Breast epithelium (tissue), 4 donors: ENCODE data around the gene HLA-DMB. TPM values are rescaled to one million over a fixed set of nuclear protein-coding genes. Genes with fewer than 3 reads are reported as not detected.

Experiments
- DNase-seq, 2 donors: peaks; one replicate each; pipeline ENCODE4 v3.0.0-alpha.2; 2019; ENCODE audit warnings: low spot score in 2 of 2
- H3K27ac ChIP-seq, 2 donors: fragments of 200-600 bp; sonication (generic) in 1 of 2; one replicate each; pipeline ENCODE4 v1.5.1; 2016 to 2019; ENCODE audit warnings: mild to moderate bottlenecking in 1 of 2
- H3K27me3 ChIP-seq, 2 donors: fragments of 200-600 bp; sonication (generic) in 1 of 2; one replicate each; pipeline versions ENCODE4 v1.5.1 to v1.6.0; 2017 to 2019; ENCODE audit warnings: control low read depth in 1 of 2, mild to moderate bottlenecking in 1 of 2
- H3K36me3 ChIP-seq: fragments of 200-600 bp; one replicate; pipeline ENCODE4 v1.5.1; 2019
- H3K4me1 ChIP-seq, 2 donors: fragments of 200-600 bp; sonication (generic); one replicate each; pipeline ENCODE4 v1.5.1; 2016 to 2019; ENCODE audit warnings: control low read depth in 1 of 2
- H3K4me3 ChIP-seq, 3 donors: fragments of 200-600 bp; sonication (generic); 1 replicate in 2 of 3; 2 replicates in 1 of 3; pipeline ENCODE4 v1.5.1; 2016 to 2019; ENCODE audit warnings: mild to moderate bottlenecking in 3 of 3, moderate library complexity in 2 of 3
- H3K9me3 ChIP-seq, 2 donors: fragments of 200-600 bp; sonication (generic) in 1 of 2; one replicate each; pipeline ENCODE4 v1.5.1; 2016 to 2019; ENCODE audit warnings: control low read depth in 1 of 2
- POLR2A ChIP-seq: fragments of 450-650 bp; IDR thresholded peaks from one replicate; pipeline ENCODE4 v1.6.1; 2016; ENCODE audit warnings: antibody characterized with exemption, mild to moderate bottlenecking, moderate library complexity
- POLR2AphosphoS5 ChIP-seq, 3 donors: sonication (generic); formaldehyde crosslinking; IDR thresholded peaks; one replicate each; pipeline ENCODE4 v1.6.1; 2017; ENCODE audit warnings: antibody characterized with exemption in 3 of 3
- intact Hi-C: fragments of 100-400 bp; cut with DNase I; formaldehyde crosslinking; loops from one replicate; pipeline ENCODE4 v1.15.1; 2023; ENCODE audit warnings: low total_unique reads
- total RNA-seq, 3 donors: library from RNA; depleted of rRNA; stranded (reverse); fragments of >200 nt; gene quantifications; one replicate each; pipeline ENCODE4 v1.1.0, GENCODE V29; 2016
- TF ChIP-seq, protein P1 (sequence below), 3 donors: fragments of 450-650 bp; IDR thresholded peaks; one replicate each; pipeline ENCODE4 v1.5.1; 2016 to 2017; ENCODE audit warnings: antibody characterized with exemption in 3 of 3, mild to moderate bottlenecking in 3 of 3, moderate library complexity in 3 of 3

HLA-DMB gene
- total RNA-seq, 3 donors from 2014 or later: 16.4 to 52.0 (median 34.6) TPM

DNA sequence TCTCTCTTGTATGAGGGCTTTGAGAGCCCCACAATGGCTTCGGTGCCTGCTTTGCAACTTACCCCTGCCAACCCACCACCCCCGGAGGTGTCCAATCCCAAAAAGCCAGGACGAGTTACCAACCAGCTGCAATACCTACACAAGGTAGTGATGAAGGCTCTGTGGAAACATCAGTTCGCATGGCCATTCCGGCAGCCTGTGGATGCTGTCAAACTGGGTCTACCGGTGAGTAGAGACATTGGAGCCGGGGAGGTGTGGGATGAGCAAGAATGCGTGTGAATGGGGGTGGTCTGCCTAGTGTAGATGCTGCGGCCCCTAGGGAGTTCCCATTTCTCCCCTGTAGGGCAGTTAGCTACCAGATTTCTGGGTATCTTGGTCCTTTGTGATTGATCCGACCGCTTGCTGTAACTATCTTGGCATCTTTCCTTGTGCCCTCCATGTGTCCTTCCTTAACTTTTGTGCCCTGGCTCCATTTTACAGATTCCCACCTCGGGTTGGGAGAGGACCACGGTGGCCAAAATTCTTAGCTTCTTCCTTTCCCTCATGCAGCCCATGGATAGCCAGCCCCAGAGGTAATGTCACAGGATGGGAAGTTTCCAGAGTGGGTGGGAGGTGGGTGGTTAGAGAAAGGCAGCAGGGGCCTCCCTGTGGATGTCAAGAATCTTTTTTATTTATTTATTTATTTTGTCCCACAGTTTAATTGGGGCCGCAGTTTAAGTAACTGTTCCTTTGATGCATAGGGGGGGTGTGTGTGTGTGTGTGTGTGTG lies 33.9 kb upstream of the HLA-DMB start:
- no peaks in the 10 kb centered on the region for H3K9me3 ChIP-seq
- intact Hi-C loops: no loop called here
- peak overlapping the region in 1 of 2 donors; percentile 100 for H3K27ac ChIP-seq
- H3K4me1 ChIP-seq: peaks cover 5 to 17% of the 10 kb centered on the region in 2 donors
- peak overlapping the region; percentile 84 to 91 (median 85) for H3K4me3 ChIP-seq
- H3K36me3 ChIP-seq: peaks cover 21% of the 10 kb centered on the region
- TF ChIP-seq POLR2AphosphoS5 (IDR thresholded peaks at IDR 0.05): no peak
- TF ChIP-seq, protein P1, sequence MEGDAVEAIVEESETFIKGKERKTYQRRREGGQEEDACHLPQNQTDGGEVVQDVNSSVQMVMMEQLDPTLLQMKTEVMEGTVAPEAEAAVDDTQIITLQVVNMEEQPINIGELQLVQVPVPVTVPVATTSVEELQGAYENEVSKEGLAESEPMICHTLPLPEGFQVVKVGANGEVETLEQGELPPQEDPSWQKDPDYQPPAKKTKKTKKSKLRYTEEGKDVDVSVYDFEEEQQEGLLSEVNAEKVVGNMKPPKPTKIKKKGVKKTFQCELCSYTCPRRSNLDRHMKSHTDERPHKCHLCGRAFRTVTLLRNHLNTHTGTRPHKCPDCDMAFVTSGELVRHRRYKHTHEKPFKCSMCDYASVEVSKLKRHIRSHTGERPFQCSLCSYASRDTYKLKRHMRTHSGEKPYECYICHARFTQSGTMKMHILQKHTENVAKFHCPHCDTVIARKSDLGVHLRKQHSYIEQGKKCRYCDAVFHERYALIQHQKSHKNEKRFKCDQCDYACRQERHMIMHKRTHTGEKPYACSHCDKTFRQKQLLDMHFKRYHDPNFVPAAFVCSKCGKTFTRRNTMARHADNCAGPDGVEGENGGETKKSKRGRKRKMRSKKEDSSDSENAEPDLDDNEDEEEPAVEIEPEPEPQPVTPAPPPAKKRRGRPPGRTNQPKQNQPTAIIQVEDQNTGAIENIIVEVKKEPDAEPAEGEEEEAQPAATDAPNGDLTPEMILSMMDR (IDR thresholded peaks at IDR 0.05): no peak
- TF ChIP-seq POLR2A: no peak
- DNase-seq: no peak
- H3K27me3 ChIP-seq: no peaks in the 10 kb centered on the region

DNA sequence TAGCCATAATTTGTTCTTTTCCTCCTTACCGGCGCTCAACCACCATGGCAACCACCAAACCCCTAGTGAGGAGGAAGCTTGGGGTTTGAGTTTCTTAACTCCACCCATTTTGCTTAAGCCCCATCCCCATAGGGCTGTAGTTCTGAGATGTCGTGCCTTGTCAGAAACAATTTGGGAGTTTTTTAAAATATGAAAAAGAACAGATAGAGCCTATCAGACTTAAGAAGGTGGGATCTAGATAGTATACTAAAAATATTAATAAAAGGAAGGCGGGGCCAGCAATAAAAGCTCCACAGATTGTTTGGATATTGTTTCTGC lies 33.1 kb upstream of the HLA-DMB start:
- no peak for TF ChIP-seq POLR2A
- TF ChIP-seq, protein P1 (IDR thresholded peaks at IDR 0.05): no peak
- TF ChIP-seq POLR2AphosphoS5 (IDR thresholded peaks at IDR 0.05): no peak
- Histone ChIP-seq H3K4me3 (peak overlapping the region; percentile 84 to 91 (median 85)), H3K27me3 (no peaks in the 10 kb centered on the region), H3K36me3 (peaks cover 18% of the 10 kb centered on the region), H3K4me1 (peaks cover 5 to 17% of the 10 kb centered on the region in 2 donors), H3K9me3 (no peaks in the 10 kb centered on the region), H3K27ac (peak overlapping the region; percentile 53 to 100)
- no peak for DNase-seq
- intact Hi-C loops: no loop called here

DNA sequence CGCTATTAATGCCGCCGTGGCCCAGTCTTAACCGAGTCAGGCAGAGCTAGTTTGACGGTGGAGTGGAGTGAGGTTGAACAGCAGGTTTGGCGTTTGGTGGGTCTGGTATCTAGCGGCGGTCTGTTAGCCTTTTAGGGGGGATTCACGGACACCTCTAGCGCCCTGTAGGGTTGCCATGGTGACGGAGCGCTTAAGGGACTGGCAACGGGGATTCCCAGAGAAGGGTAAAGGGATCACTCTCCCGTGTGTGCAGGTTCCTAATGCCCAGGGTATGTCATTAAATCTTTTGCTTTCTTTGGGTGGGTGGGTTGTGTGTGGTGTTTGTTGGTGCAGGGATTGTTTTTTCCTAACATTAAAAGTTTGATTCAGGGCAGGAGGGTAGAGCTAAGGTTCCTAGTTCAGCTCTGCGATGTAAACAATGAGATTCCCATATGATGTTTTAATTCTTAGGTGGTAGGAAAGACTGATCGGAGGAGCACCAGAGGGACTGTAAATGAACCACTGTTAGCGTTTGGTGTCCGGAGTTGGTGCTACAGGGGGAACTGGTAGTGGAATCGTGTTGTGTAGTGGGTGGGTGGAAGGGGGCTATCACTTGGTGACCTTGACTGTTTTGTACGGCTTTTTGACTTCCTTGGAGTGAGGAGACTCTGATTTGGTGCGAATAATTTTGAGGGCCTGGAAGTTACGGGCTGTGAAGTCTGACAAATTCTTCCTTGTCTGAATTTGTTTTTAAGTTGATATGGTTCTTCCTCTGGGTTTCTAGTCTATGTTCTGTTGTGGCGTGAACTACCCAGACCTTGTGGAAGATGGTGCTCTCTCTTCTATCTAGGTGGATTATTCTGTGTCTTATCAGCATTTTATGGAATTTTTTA lies 32.6 kb upstream of the HLA-DMB start:
- Histone ChIP-seq H3K27me3 (no peaks in the 10 kb centered on the region), H3K9me3 (no peaks in the 10 kb centered on the region), H3K36me3 (peaks cover 15% of the 10 kb centered on the region), H3K4me3 (peak overlapping the region; percentile 84 to 91 (median 85)), H3K27ac (peak overlapping the region; percentile 96 to 100), H3K4me1 (peaks cover 5 to 17% of the 10 kb centered on the region in 2 donors)
- TF ChIP-seq POLR2A (no peak), POLR2AphosphoS5 (IDR thresholded peaks at IDR 0.05) (peak in 1 of 3 donors; percentile 0)
- TF ChIP-seq, protein P1 (IDR thresholded peaks at IDR 0.05): no peak
- intact Hi-C loops: no loop called here
- no peak for DNase-seq

DNA sequence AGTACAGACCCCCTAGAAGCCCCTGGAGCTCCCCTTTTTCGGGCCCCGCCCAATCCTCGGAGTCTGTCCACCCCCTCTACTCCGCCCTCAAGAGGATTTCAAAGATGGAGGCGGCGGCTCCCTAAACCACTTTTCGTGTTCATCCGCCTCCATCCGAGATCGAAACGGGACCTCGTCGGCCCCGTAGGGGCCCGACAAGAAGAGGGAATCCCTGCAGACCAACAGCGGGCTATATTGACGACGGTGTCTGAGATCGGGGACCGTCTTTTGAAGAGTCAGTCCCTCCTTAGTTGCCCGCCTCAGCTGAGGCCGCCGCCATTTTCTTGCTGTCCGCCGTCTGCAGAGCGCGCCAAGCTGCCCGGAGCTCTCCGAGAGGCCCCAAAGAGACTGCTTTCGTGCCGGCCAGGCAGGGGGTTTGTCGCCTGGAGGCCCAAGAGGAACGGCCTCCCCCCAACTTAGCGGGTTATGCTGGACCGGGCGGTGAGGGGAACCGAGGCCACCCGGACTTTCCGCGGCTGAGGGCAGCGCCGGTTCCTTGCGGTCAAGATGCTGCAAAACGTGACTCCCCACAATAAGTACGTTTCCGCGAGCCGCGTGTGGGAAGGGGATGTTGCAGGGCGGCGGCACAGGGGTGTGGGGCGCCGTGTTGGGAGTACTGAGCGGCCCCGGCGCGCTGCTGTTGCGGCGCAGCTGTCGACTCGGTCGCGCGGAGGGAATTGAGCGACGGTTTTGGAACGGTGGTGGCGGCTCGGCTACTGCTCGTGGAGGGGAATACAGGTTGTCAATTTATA lies 31.7 kb upstream of the HLA-DMB start:
- Histone ChIP-seq H3K9me3 (no peaks in the 10 kb centered on the region), H3K36me3 (peaks cover 8% of the 10 kb centered on the region), H3K4me1 (peaks cover 5 to 17% of the 10 kb centered on the region in 2 donors), H3K27ac (peak overlapping the region; percentile 96 to 100), H3K4me3 (peak overlapping the region; percentile 84 to 91 (median 85)), H3K27me3 (no peaks in the 10 kb centered on the region)
- no peak for DNase-seq
- intact Hi-C loops: no loop called here
- peak in 1 of 3 donors; percentile 22 for TF ChIP-seq POLR2AphosphoS5 (IDR thresholded peaks at IDR 0.05)
- TF ChIP-seq POLR2A: no peak
- TF ChIP-seq, protein P1 (IDR thresholded peaks at IDR 0.05): no peak
